ENCODE results near the gene SHMT2. TPM values are rescaled to one million over a fixed set of nuclear protein-coding genes. Genes with fewer than 3 reads are reported as not detected.

Gene SHMT2
- total and polyA plus RNA-seq, 2 donors (not counting 3 experiments of a cell fraction or from before 2014, with no cell fraction given), result 155 to 243 TPM

- no peaks in the 10 kb centered on the region for H3K36me3 ChIP-seq (ENCODE audit: control insufficient read depth in 2 of 2, extremely low read depth in 1 of 2, insufficient read depth in 2 of 2, low read length in 2 of 2)
- TF ChIP-seq JUN (IDR thresholded peaks at IDR 0.05; ENCODE audit: borderline replicate concordance, insufficient read depth, insufficient read length, low read depth) (no peak), POLR2AphosphoS5 (IDR thresholded peaks at IDR 0.05; ENCODE audit: insufficient read depth, low read depth, low read length) (no peak), POLR2A (IDR thresholded peaks at IDR 0.05; ENCODE audit: low read depth, low read length) (no peak), MAX (IDR thresholded peaks at IDR 0.05; ENCODE audit: insufficient read depth, insufficient read length) (no peak), FOS (IDR thresholded peaks at IDR 0.05; ENCODE audit: borderline replicate concordance, insufficient read depth, low read length) (no peak), EZH2 (IDR thresholded peaks at IDR 0.05; ENCODE audit: borderline replicate concordance, low read depth, low read length, severe bottlenecking) (no peak), CTCF (IDR thresholded peaks at IDR 0.05; ENCODE audit: extremely low read depth in 1 of 2, insufficient read depth in 1 of 2, low read depth in 1 of 2, low read length in 2 of 2) (no peak), GATA2 (IDR thresholded peaks at IDR 0.05; ENCODE audit: insufficient read depth, insufficient read length, low read depth, low read length) (no peak), MYC (IDR thresholded peaks at IDR 0.05; ENCODE audit: low read depth, low read length) (no peak)
- intact Hi-C loops (cut with micrococcal nuclease), result no loop called here
Observed at GRCh38 chr12:57211791-57212700, 17.5 kb upstream of the SHMT2 start.

More at GRCh38 chr12:57211791-57212700, 17.5 kb upstream of the SHMT2 start:
- no peak for FAIRE-seq
- POLR2A ChIA-PET, result no interaction called here
- Histone ChIP-seq H3K4me3 (replicated peaks in 1 of 3; ENCODE audit: insufficient read depth in 1 of 3, low read depth in 1 of 3, low read length in 3 of 3) (no peak overlapping the region), H3K9me3 (replicated peaks; ENCODE audit: control insufficient read depth, insufficient read depth, low read length) (no peaks in the 10 kb centered on the region), H3K9me1 (replicated peaks; ENCODE audit: control insufficient read depth, extremely low read depth, insufficient read depth, low read length) (no peaks in the 10 kb centered on the region), H3K9ac (replicated peaks; ENCODE audit: extremely low read depth, insufficient read depth, low read length) (no peak overlapping the region), H3K4me1 (ENCODE audit: control insufficient read depth, extremely low read depth, insufficient read depth, low read length) (peaks cover 2% of the 10 kb centered on the region), H2AFZ (ENCODE audit: low read depth, low read length) (no peak overlapping the region), H3K27ac (ENCODE audit: insufficient read depth, low read depth, low read length) (no peak overlapping the region), H3K79me2 (ENCODE audit: control insufficient read depth, insufficient read depth, low read length) (no peaks in the 10 kb centered on the region), H3K4me2 (ENCODE audit: insufficient read depth, low read length) (no peak overlapping the region), H4K20me1 (replicated peaks; ENCODE audit: control insufficient read depth, extremely low read depth, insufficient read depth, low read length) (no peaks in the 10 kb centered on the region), H3K27me3 (ENCODE audit: control insufficient read depth in 2 of 2, insufficient read depth in 2 of 2, low read length in 2 of 2) (peaks cover 25 to 31% of the 10 kb centered on the region in 2 experiments)
- no peak for DNase-seq (ENCODE audit: low read depth, low spot score)
- CTCF ChIA-PET, result interaction anchor here (1.6 to 4.7 kb wide), 3 partner anchors 14 to 39 kb away, joined by 3 to 214 read pairs (median 50); a partner anchor contains a TSS
- dilution Hi-C loops (cut with MboI; ENCODE audit: extremely low pct_ligation_motif_present, low sequenced_read_pairs), result no loop called here
- no TSS peak for BruUV-seq (replicated peaks)
